WI38 (cell line): ENCODE measurements around the gene OLFML2A.

Source experiments
- H3K4me3 ChIP-seq: 2 replicates; pipeline ENCODE4 v1.5.1; 2011; ENCODE audit warnings: low read depth, mild to moderate bottlenecking, control low read depth, low read length
- TF ChIP-seq, protein P1 (sequence below): IDR thresholded peaks from 2 replicates; pipeline ENCODE4 v1.5.1; 2012; ENCODE audit warnings: low read depth, mild to moderate bottlenecking, control low read depth, low read length

The OLFML2A gene

DNA sequence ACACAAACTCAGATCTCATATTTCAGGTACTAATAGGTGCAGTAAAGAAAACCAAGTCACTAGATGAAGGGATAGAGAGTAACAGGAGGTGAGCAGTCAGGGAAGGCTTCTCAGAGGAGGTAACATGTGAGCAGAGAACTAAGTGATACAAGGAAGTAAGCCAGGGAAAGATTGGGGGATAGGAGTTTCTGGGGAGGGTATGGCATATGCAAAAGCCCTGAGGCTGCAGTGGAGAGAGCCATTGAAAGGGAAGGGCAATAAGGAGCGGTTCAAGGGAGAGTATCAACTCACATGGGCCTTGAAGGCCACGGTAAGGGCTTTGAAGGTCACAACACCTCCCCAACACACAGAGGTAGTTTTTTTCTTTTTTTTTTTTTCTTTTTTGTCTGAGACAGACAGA, 6.9 kb downstream of the OLFML2A start:
- H3K4me3 ChIP-seq: no peak overlapping the region

DNA sequence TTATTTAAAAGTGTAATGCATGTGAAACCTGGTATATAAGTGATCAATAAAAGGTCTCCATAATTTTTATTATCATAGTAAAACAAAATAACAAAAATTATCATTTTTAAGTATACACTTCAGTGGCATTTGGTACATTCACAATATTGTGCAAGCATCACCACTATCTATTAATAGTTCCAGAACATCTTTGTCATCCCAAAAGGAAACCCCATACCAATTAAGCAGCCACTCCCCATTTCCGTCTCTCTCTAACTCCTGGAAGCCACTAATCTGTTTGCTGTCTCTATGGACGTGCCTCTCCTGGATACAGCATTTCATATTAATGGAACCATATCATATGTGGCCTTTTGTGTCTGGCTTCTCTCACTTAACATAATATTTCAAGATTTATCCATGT, 7.6 kb downstream of the OLFML2A start:
- TF ChIP-seq, protein P1, sequence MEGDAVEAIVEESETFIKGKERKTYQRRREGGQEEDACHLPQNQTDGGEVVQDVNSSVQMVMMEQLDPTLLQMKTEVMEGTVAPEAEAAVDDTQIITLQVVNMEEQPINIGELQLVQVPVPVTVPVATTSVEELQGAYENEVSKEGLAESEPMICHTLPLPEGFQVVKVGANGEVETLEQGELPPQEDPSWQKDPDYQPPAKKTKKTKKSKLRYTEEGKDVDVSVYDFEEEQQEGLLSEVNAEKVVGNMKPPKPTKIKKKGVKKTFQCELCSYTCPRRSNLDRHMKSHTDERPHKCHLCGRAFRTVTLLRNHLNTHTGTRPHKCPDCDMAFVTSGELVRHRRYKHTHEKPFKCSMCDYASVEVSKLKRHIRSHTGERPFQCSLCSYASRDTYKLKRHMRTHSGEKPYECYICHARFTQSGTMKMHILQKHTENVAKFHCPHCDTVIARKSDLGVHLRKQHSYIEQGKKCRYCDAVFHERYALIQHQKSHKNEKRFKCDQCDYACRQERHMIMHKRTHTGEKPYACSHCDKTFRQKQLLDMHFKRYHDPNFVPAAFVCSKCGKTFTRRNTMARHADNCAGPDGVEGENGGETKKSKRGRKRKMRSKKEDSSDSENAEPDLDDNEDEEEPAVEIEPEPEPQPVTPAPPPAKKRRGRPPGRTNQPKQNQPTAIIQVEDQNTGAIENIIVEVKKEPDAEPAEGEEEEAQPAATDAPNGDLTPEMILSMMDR: no peak
- no peak overlapping the region for H3K4me3 ChIP-seq

More for the DNA sequence above, 6.9 kb downstream of the OLFML2A start:
- TF ChIP-seq, protein P1: no peak

DNA sequence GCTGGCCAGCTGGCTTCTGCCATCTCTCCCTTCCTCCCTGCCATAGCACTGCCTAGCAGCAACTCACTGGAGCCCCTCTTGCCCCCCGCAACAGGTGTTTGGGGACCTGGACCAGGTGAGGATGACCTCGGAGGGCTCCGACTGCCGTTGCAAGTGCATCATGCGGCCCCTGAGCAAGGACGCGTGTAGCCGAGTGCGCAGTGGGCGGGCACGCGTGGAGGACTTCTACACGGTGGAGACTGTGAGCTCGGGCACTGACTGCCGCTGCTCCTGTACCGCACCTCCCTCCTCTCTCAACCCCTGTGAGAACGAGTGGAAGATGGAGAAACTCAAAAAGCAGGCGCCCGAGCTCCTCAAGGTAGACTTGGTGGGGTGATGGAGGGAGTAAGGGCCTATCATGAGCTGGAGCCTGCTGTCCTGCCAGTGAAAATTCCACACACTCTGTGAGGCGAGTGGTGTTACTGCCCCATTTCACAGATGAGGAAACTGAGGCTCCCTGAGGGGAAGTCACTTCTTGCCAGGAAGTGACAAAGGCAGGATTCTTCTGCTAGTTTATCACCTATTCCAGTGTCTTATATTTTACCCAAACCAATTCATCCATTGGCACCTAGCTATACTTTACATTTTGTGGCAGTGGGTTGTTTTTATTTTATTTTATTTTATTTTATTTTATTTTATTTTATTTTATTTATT, 10.1 kb downstream of the OLFML2A start:
- no peak overlapping the region for H3K4me3 ChIP-seq
- TF ChIP-seq, protein P1: no peak

DNA sequence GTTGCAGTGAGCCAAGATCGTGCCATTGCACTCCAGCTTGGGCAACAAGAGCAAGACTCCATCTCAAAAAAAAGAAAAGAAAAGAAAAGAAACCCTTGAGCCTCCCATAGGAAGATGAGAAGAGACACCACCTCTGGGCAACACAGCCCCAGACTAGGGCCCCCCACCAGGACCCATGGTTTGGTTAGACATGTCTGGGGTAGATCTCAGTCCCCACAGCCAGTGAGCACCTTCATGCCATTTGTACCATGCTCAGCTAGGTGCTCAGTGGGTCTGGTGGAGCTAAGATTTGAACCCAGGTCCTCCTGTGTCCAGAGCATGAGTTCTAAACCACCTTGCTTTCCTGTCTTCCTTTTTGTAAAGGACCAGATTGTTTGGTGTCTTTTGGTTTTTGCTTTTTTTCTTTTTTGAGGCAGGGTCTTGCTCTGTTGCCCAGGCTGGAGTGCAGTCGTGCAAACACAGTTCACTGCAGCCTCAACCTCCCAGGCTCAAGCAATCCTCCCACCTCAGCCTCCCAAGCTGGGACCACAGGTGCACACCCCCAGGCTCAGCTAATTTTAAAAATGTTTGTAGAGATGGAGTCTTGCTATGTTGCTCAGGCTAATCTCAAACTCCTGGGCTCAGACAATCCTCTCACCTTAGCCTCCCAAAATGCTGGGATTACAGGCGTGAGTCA, 11.7 kb downstream of the OLFML2A start:
- TF ChIP-seq, protein P1: no peak
- H3K4me3 ChIP-seq: no peak overlapping the region

DNA sequence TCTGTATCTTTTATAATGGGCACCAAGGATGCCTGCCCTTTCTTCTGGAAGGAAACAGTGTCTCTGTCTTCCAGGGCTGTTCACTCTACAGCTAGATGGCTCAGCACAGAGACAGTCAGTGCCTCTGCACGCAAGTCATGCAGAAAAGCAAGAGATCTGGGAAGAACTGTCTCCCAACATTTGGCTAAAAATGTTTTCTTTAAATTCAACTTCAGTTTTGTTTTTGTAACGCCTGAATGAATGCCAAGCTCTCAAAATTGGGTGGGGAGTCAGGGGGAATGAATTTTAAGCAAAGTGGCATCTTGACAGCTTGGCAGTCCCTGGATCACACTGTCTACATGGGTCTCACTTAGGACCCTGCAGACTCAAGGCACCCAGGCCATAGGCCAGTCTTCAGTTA, 12.6 kb downstream of the OLFML2A start:
- TF ChIP-seq, protein P1: no peak
- H3K4me3 ChIP-seq: no peak overlapping the region

DNA sequence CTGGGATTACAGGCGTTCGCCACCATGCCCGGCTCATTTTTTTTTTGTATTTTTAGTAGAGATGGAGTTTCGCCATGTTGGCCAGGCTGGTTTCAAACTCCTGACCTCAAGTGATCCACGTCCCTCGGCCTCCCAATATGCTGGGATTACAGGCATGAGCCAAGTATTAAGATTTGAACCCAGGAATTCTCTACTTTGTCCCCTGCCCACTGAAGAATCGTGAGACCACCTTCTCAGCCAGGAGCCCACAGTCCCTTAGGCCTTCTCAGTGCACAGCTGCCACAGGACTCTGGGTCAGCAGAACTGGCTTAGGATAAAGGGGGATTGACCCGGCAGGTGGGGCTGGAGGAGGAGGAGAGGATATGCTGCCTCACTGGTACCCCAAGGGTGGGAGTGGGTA, 13.4 kb downstream of the OLFML2A start:
- TF ChIP-seq, protein P1: no peak
- H3K4me3 ChIP-seq: no peak overlapping the region

DNA sequence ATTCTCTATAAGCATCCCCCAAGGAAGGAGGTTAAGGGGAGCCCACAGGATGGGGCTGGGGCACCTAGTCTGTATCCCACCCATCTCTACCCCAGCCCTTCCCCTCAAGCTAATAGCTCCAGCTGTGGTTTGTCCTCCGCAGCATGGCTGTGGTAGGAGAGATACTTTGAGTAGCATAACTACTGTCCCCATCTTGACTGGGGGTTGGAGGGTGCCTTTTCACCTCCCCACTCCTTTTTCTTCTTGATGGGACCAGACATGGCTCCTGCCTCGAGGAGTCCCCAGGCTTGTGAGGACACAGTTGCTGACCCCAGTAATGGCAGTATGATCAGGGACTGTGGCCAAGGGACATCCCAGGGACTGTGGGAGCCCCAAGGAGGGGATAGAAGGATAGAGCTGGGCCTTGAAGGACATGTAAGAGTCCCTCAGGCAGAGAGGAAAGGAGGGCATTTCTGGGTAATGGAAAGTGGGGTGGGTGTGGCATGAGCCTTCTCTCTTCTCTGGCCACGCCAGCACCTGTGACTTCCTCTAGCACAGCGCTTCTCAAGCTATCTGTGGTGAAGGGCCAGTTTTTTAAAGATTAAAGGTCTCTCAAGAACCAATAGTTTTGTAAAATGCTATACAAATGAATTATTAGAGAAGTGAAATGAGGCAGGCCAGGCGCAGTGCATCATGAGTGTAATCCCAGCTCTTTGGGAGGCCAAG, 14.0 kb downstream of the OLFML2A start:
- H3K4me3 ChIP-seq: no peak overlapping the region
- TF ChIP-seq, protein P1: no peak
